H9 (cell line): Measurements from ENCODE around the gene CDC6. TPM values are rescaled to one million over a fixed set of nuclear protein-coding genes. Genes with fewer than 3 reads are reported as not detected.

Experiments used
- DNase-seq: peaks from one replicate; pipeline ENCODE4 v3.0.0-alpha.2; 2017
- H2AFZ ChIP-seq: one replicate; pipeline ENCODE4 v1.6.1; 2013; ENCODE audit warnings: mild to moderate bottlenecking, low read length, control low read depth, moderate library complexity
- H2AK5ac ChIP-seq: 2 replicates; pipeline ENCODE4 v1.6.1; 2013; ENCODE audit warnings: low read length, control low read depth, mixed read lengths; ENCODE audit not compliant: insufficient read length
- H2BK120ac ChIP-seq: one replicate; pipeline ENCODE4 v1.6.1; 2013; ENCODE audit warnings: low read depth, mild to moderate bottlenecking, low read length, control low read depth, inconsistent platforms; ENCODE audit not compliant: poor library complexity, severe bottlenecking
- H2BK12ac ChIP-seq: 2 replicates; pipeline ENCODE4 v1.6.1; 2013; ENCODE audit warnings: low read length, control low read depth, mixed read lengths, low read depth; ENCODE audit not compliant: insufficient read length
- H2BK15ac ChIP-seq: 2 replicates; pipeline ENCODE4 v1.6.1; 2013; ENCODE audit warnings: low read depth, low read length, control low read depth
- H2BK20ac ChIP-seq: one replicate; pipeline ENCODE4 v1.6.1; 2013; ENCODE audit warnings: low read depth, mild to moderate bottlenecking, low read length, control low read depth, inconsistent platforms; ENCODE audit not compliant: poor library complexity, severe bottlenecking
- H2BK5ac ChIP-seq: 2 replicates; pipeline ENCODE4 v1.6.1; 2013; ENCODE audit warnings: low read length, control low read depth, mixed read lengths; ENCODE audit not compliant: insufficient read length
- H3K14ac ChIP-seq: 2 replicates; pipeline ENCODE4 v1.6.1; 2013; ENCODE audit warnings: low read length, control low read depth; ENCODE audit not compliant: insufficient read depth
- H3K18ac ChIP-seq: 2 replicates; pipeline ENCODE4 v1.6.1; 2013; ENCODE audit warnings: low read depth, mild to moderate bottlenecking, mixed read lengths, low read length, control low read depth; ENCODE audit not compliant: insufficient read length
- H3K23ac ChIP-seq: 2 replicates; pipeline ENCODE4 v1.6.1; 2013; ENCODE audit warnings: low read length, control low read depth, mixed read lengths, low read depth; ENCODE audit not compliant: insufficient read length
- H3K23me2 ChIP-seq: 2 replicates; pipeline ENCODE4 v1.6.1; 2013; ENCODE audit warnings: low read depth, mild to moderate bottlenecking, mixed read lengths, low read length, control low read depth; ENCODE audit not compliant: insufficient read length, poor library complexity, severe bottlenecking
- H3K27ac ChIP-seq: 2 replicates; pipeline ENCODE4 v1.5.1; 2013; ENCODE audit warnings: low read length, control low read depth, mixed read lengths, low read depth; ENCODE audit not compliant: insufficient read length
- H3K27me3 ChIP-seq: 2 replicates; pipeline ENCODE4 v1.6.1; 2013; ENCODE audit warnings: low read length, control low read depth, inconsistent platforms; ENCODE audit not compliant: insufficient read depth
- H3K4ac ChIP-seq: 2 replicates; pipeline ENCODE4 v1.6.1; 2013; ENCODE audit warnings: low read depth, mild to moderate bottlenecking, control low read depth, inconsistent platforms, low read length, moderate library complexity
- H3K4me1 ChIP-seq: 2 replicates; pipeline ENCODE4 v1.6.1; 2013; ENCODE audit warnings: low read length, control low read depth, inconsistent platforms; ENCODE audit not compliant: insufficient read depth
- H3K4me2 ChIP-seq: 2 replicates; pipeline ENCODE4 v1.6.1; 2013; ENCODE audit warnings: low read length, control low read depth, mixed read lengths; ENCODE audit not compliant: insufficient read length, insufficient read depth
- H3K56ac ChIP-seq: 2 replicates; pipeline ENCODE4 v1.6.1; 2013; ENCODE audit warnings: low read depth, mild to moderate bottlenecking, mixed read lengths, low read length, control low read depth; ENCODE audit not compliant: insufficient read length
- H3K79me1 ChIP-seq: 2 replicates; pipeline ENCODE4 v1.6.1; 2013; ENCODE audit warnings: low read depth, mild to moderate bottlenecking, moderate library complexity, low read length, control low read depth, inconsistent platforms; ENCODE audit not compliant: insufficient read depth, poor library complexity, severe bottlenecking
- H3K79me2 ChIP-seq: 2 replicates; pipeline ENCODE4 v1.6.1; 2013; ENCODE audit warnings: low read length, control low read depth, inconsistent platforms; ENCODE audit not compliant: insufficient read depth
- H3K9ac ChIP-seq: 2 replicates; pipeline ENCODE4 v1.6.1; 2013; ENCODE audit warnings: low read length, control low read depth, mixed read lengths; ENCODE audit not compliant: insufficient read length; ENCODE audit errors: extremely low read depth
- H3K9me3 ChIP-seq: one replicate; pipeline ENCODE4 v1.6.1; 2013; ENCODE audit warnings: low read depth, low read length, inconsistent platforms; ENCODE audit not compliant: control insufficient read depth
- H3T11ph ChIP-seq: one replicate; pipeline ENCODE4 v1.6.1; 2013; ENCODE audit warnings: mild to moderate bottlenecking, low read length, control low read depth, inconsistent platforms
- H4K20me1 ChIP-seq: one replicate; pipeline ENCODE4 v1.6.1; 2013; ENCODE audit not compliant: control insufficient read depth, insufficient read length, insufficient read depth
- H4K5ac ChIP-seq: 2 replicates; pipeline ENCODE4 v1.6.1; 2013; ENCODE audit warnings: low read depth, mild to moderate bottlenecking, mixed read lengths, low read length, control low read depth; ENCODE audit not compliant: insufficient read length
- H4K8ac ChIP-seq: replicated peaks from 2 replicates; pipeline ENCODE4 v1.6.1; 2013; ENCODE audit warnings: low read length, control low read depth, mixed read lengths, low read depth; ENCODE audit not compliant: insufficient read length
- H4K91ac ChIP-seq: 2 replicates; pipeline ENCODE4 v1.6.1; 2013; ENCODE audit warnings: low read depth, mild to moderate bottlenecking, moderate library complexity, mixed read lengths, low read length, control low read depth; ENCODE audit not compliant: insufficient read length
- H3K27ac Mint-ChIP-seq, 3 experiments: 2 replicates in 2 of 3; 3 replicates in 1 of 3; pipeline ENCODE4 v1.8.0; 2020 to 2021; ENCODE audit warnings: mixed read lengths in 3 of 3, mild to moderate bottlenecking in 1 of 3, moderate library complexity in 1 of 3
- H3K27me3 Mint-ChIP-seq: 2 replicates; pipeline ENCODE4 v1.8.0; 2021; ENCODE audit warnings: low read depth, mild to moderate bottlenecking, moderate library complexity, mixed read lengths
- H3K36me3 Mint-ChIP-seq, 3 experiments: 2 replicates in 2 of 3; 3 replicates in 1 of 3; pipeline ENCODE4 v1.8.0; 2020 to 2021; ENCODE audit warnings: low read depth in 3 of 3, mixed read lengths in 3 of 3; ENCODE audit not compliant: insufficient read depth in 1 of 3
- H3K4me1 Mint-ChIP-seq, 2 experiments: 2 replicates each; pipeline ENCODE4 v1.8.0; 2020; ENCODE audit warnings: mixed read lengths in 2 of 2
- H3K4me3 Mint-ChIP-seq, 2 experiments: 2 replicates in 1 of 2; 3 replicates in 1 of 2; pipeline ENCODE4 v1.8.0; 2020 to 2021; ENCODE audit warnings: mild to moderate bottlenecking in 2 of 2, mixed read lengths in 2 of 2, moderate library complexity in 1 of 2
- H3K9me3 Mint-ChIP-seq, 2 experiments: 2 replicates in 1 of 2; 3 replicates in 1 of 2; pipeline ENCODE4 v1.8.0; 2020; ENCODE audit warnings: mild to moderate bottlenecking in 2 of 2, mixed read lengths in 2 of 2, moderate library complexity in 1 of 2
- CTCF ChIP-seq: fragments of 200-600 bp; sonication (generic); conservative IDR thresholded peaks from 3 replicates; pipeline ENCODE4 v1.8.0; 2021; ENCODE audit warnings: antibody characterized with exemption, mild to moderate bottlenecking
- WGBS: extraction: QIAGEN DNeasy Blood & Tissue Kit; methylation state at CpG from one replicate; pipeline ENCODE4 v1.1.7; 2013; ENCODE audit warnings: missing lambda C conversion rate, low lambda C conversion rate, mixed read lengths; ENCODE audit not compliant: insufficient read length; ENCODE audit errors: extremely low coverage; 5-methylcytosine and 5-hydroxymethylcytosine counted together
- total RNA-seq: library from RNA; stranded (reverse); gene quantifications from 2 replicates; pipeline ENCODE4 v1.2.1, GENCODE V29; 2021

CDC6 gene
- total RNA-seq, 1 experiment from 2014 or later = 131 TPM

- Histone ChIP-seq H3K9ac (no peak overlapping the region), H3K9me3 (no peaks in the 10 kb centered on the region), H3K79me1 (no peaks in the 10 kb centered on the region), H3K27ac (no peak overlapping the region), H2BK120ac (no peak overlapping the region), H2BK15ac (no peak overlapping the region), H3K56ac (no peak overlapping the region), H2BK5ac (no peak overlapping the region), H3K4ac (no peak overlapping the region), H2AFZ (no peak overlapping the region), H4K8ac (no peak overlapping the region), H2BK12ac (no peak overlapping the region), H3K4me1 (peaks cover 8% of the 10 kb centered on the region; the same call in 1 of the 2 replicates), H3T11ph (no peak overlapping the region), H3K79me2 (no peaks in the 10 kb centered on the region; the same call in 1 of the 2 replicates), H3K4me2 (peak overlapping the region; percentile 68), H3K18ac (no peak overlapping the region), H4K91ac (no peak overlapping the region), H3K27me3 (peaks cover 5% of the 10 kb centered on the region; the same call in 1 of the 2 replicates), H3K23me2 (peaks cover 26% of the 10 kb centered on the region), H2BK20ac (no peak overlapping the region), H4K20me1 (peaks cover 4% of the 10 kb centered on the region), H3K23ac (no peak overlapping the region), H3K14ac (no peak overlapping the region), H4K5ac (no peak overlapping the region), H2AK5ac (no peak overlapping the region)
- H3K27ac Mint-ChIP-seq = peak overlapping the region in 2 of 3 experiments; percentile 70 to 80; a peak in 2 of 7 replicates
- peak; percentile 79 for DNase-seq
- peak overlapping the region; percentile 80 to 94 for H3K4me3 Mint-ChIP-seq
- no peaks in the 10 kb centered on the region; a peak in 1 of 7 replicates for H3K36me3 Mint-ChIP-seq
- WGBS = no CpG with 5 or more reads among the region's 38 CpGs
- no peak for TF ChIP-seq CTCF
- H3K27me3 Mint-ChIP-seq = peaks cover 60% of the 10 kb centered on the region
- H3K4me1 Mint-ChIP-seq = peaks cover 61 to 80% of the 10 kb centered on the region in 2 experiments
- no peaks in the 10 kb centered on the region for H3K9me3 Mint-ChIP-seq
These were observed 29.1 kb downstream of the CDC6 start for GRCh38 chr17:40316571-40317344.
